Esophagus muscularis mucosa (tissue), 4 donors: Measurements from ENCODE around the gene TIMM21. TPM values are rescaled to one million over a fixed set of nuclear protein-coding genes. Genes with fewer than 3 reads are reported as not detected.
A peak's percentile ranks its signal among the peaks of the same experiment; 100 is the strongest.

Experiments used
- DNase-seq: peaks from one replicate; pipeline ENCODE4 v3.0.0-alpha.2; 2017; ENCODE audit errors: extremely low spot score
- H3K27ac ChIP-seq, 4 donors: fragments of 200-600 bp; sonication (generic); replicated peaks in 1 of 4; 1 replicate in 3 of 4; 2 replicates in 1 of 4; pipeline ENCODE4 v1.5.1; 2016 to 2019; ENCODE audit warnings: mild to moderate bottlenecking in 1 of 4
- H3K27me3 ChIP-seq, 4 donors: fragments of 200-600 bp; sonication (generic); one replicate each; pipeline versions ENCODE4 v1.5.1 to v1.6.0; 2016 to 2019
- H3K36me3 ChIP-seq, 4 donors: fragments of 200-600 bp; sonication (generic); one replicate each; pipeline ENCODE4 v1.5.1; 2016 to 2019
- H3K4me1 ChIP-seq, 4 donors: fragments of 200-600 bp; sonication (generic); one replicate each; pipeline ENCODE4 v1.5.1; 2016 to 2019
- H3K4me3 ChIP-seq, 4 donors: fragments of 200-600 bp; sonication (generic); 1 replicate in 2 of 4; 2 replicates in 2 of 4; pipeline ENCODE4 v1.5.1; 2016 to 2019; ENCODE audit warnings: mild to moderate bottlenecking in 4 of 4, moderate library complexity in 1 of 4
- H3K9me3 ChIP-seq, 4 donors: fragments of 200-600 bp; sonication (generic); 1 replicate in 3 of 4; 2 replicates in 1 of 4; pipeline ENCODE4 v1.5.1; 2016 to 2019
- CTCF ChIP-seq, 3 experiments: fragments of 200-600 bp in 2 of 3; fragments of 450-650 bp in 1 of 3; sonication (generic) in 2 of 3; IDR thresholded peaks; one replicate each; pipeline ENCODE4 v1.5.1; 2017 to 2019; ENCODE audit warnings: antibody characterized with exemption in 3 of 3, mild to moderate bottlenecking in 2 of 3, moderate library complexity in 1 of 3
- EP300 ChIP-seq: sonication (generic); formaldehyde crosslinking; IDR thresholded peaks from one replicate; pipeline ENCODE4 v1.6.1; 2017; ENCODE audit warnings: antibody characterized with exemption
- POLR2A ChIP-seq: fragments of 450-650 bp; IDR thresholded peaks from one replicate; pipeline ENCODE4 v1.6.1; 2017; ENCODE audit warnings: antibody characterized with exemption, moderate library complexity, mild to moderate bottlenecking, low read depth
- POLR2AphosphoS5 ChIP-seq, 2 donors: sonication (generic); formaldehyde crosslinking; IDR thresholded peaks; one replicate each; pipeline ENCODE4 v1.6.1; 2017; ENCODE audit warnings: antibody characterized with exemption in 2 of 2
- WGBS: methylation state at CpG from one replicate; pipeline ENCODE4 v1.1.5; 2018; 5-methylcytosine and 5-hydroxymethylcytosine counted together
- intact Hi-C: fragments of 100-400 bp; cut with DNase I; formaldehyde crosslinking; loops from one replicate; pipeline ENCODE4 v1.15.1; 2023
- total RNA-seq, 4 donors: library from RNA; depleted of rRNA; stranded (reverse); fragments of >200 nt; gene quantifications; one replicate each; pipeline versions ENCODE4 v1.1.0 to v1.2.1, GENCODE V29; 2016

The TIMM21 gene
- total RNA-seq, result 10 to 100 TPM; 39.7 to 55.6 (median 46.7) TPM

GRCh38 chr18:74147779-74148542 lies at the start of gene TIMM21, which contains the start of gene FBXO15:
TSS of gene TIMM21 (plus strand) at chr18:74148523. CDS start at chr18:74148809, 286 bp downstream.
TSS of gene FBXO15 (minus strand) at chr18:74147834. CDS start at chr18:74147785, 49 bp downstream.
- DNase-seq, result peak; percentile 99
- H3K27ac ChIP-seq, result peak within 1 kb of the TSS; percentile 93 to 96 (median 94)
- peaks cover 0 to 18% (median 0%) of the 10 kb centered on the region in 4 donors for H3K36me3 ChIP-seq
- TF ChIP-seq CTCF (IDR thresholded peaks at IDR 0.05) (no peak), POLR2AphosphoS5 (IDR thresholded peaks at IDR 0.05) (peak; percentile 90 to 93), POLR2A (peak; percentile 40)
- H3K4me3 ChIP-seq, result peak within 1 kb of the TSS; percentile 63 to 87 (median 80)
- WGBS, result under 1% methylated on average over 50 of the region's 58 CpGs
- H3K4me1 ChIP-seq, result peaks cover 35 to 58% (median 58%) of the 10 kb centered on the region in 4 donors
- H3K27me3 ChIP-seq, result no peaks in the 10 kb centered on the region
- no peaks in the 10 kb centered on the region for H3K9me3 ChIP-seq
- intact Hi-C loops, result loop anchor here (5.0 kb wide), 2 partner anchors 144 to 349 kb away; partner anchors contain the start of genes CNDP2 and CYB5A

- Histone ChIP-seq H3K36me3 (no peaks in the 10 kb centered on the region), H3K4me1 (no peaks in the 10 kb centered on the region), H3K9me3 (peaks cover 0 to 15% (median 9%) of the 10 kb centered on the region in 4 donors), H3K4me3 (no peak overlapping the region), H3K27ac (no peak overlapping the region), H3K27me3 (no peaks in the 10 kb centered on the region)
- DNase-seq, result no peak
- intact Hi-C loops, result no loop called here
- TF ChIP-seq CTCF (IDR thresholded peaks at IDR 0.05), result no peak
- TF ChIP-seq POLR2AphosphoS5 (IDR thresholded peaks at IDR 0.05), result no peak
- TF ChIP-seq EP300, result no peak
- no peak for TF ChIP-seq POLR2A
- whole genome bisulfite sequencing, result 90% methylated on average over 2 of the region's 2 CpGs
These were observed 39.9 kb upstream of the TIMM21 start for GRCh38 chr18:74108460-74108859.

GRCh38 chr18:74110149-74110548 lies 38.2 kb upstream of the TIMM21 start:
- peaks cover 0 to 15% (median 9%) of the 10 kb centered on the region in 4 donors for H3K9me3 ChIP-seq
- no peak overlapping the region for H3K4me3 ChIP-seq
- intact Hi-C loops, result no loop called here
- 94% methylated on average over 1 of the region's 1 CpG for WGBS
- no peak overlapping the region for H3K27ac ChIP-seq
- H3K27me3 ChIP-seq, result no peaks in the 10 kb centered on the region
- no peaks in the 10 kb centered on the region for H3K36me3 ChIP-seq
- DNase-seq, result no peak
- no peak for TF ChIP-seq POLR2A
- no peak for TF ChIP-seq CTCF (IDR thresholded peaks at IDR 0.05)
- no peak for TF ChIP-seq EP300
- no peak for TF ChIP-seq POLR2AphosphoS5 (IDR thresholded peaks at IDR 0.05)
- no peaks in the 10 kb centered on the region for H3K4me1 ChIP-seq

GRCh38 chr18:74110976-74111375 lies 37.3 kb upstream of the TIMM21 start:
- Histone ChIP-seq H3K27me3 (no peaks in the 10 kb centered on the region), H3K9me3 (peaks cover 0 to 15% (median 9%) of the 10 kb centered on the region in 4 donors), H3K27ac (no peak overlapping the region), H3K4me3 (no peak overlapping the region), H3K36me3 (no peaks in the 10 kb centered on the region), H3K4me1 (no peaks in the 10 kb centered on the region)
- 81% methylated on average over 4 of the region's 4 CpGs for WGBS
- no peak for TF ChIP-seq EP300
- TF ChIP-seq POLR2AphosphoS5 (IDR thresholded peaks at IDR 0.05), result no peak
- intact Hi-C loops, result no loop called here
- DNase-seq, result no peak

GRCh38 chr18:74113711-74114110 lies 34.6 kb upstream of the TIMM21 start:
- Histone ChIP-seq H3K36me3 (no peaks in the 10 kb centered on the region), H3K9me3 (peaks cover 0 to 13% (median 9%) of the 10 kb centered on the region in 4 donors), H3K4me1 (no peaks in the 10 kb centered on the region), H3K27ac (no peak overlapping the region), H3K27me3 (no peaks in the 10 kb centered on the region), H3K4me3 (no peak overlapping the region)
- TF ChIP-seq EP300 (no peak), POLR2AphosphoS5 (IDR thresholded peaks at IDR 0.05) (no peak), CTCF (IDR thresholded peaks at IDR 0.05) (no peak), POLR2A (no peak)
- no peak for DNase-seq
- intact Hi-C loops, result no loop called here
